HCT116 (cell line): ENCODE results near the gene UBE2F. TPM values are rescaled to one million over a fixed set of nuclear protein-coding genes. Genes with fewer than 3 reads are reported as not detected.

Experiments
- ATAC-seq: fragments of 200-7000 bp; cut with Tn5 transposase; 2 replicates; pipeline ENCODE4 v1.9.1; 2020; ENCODE audit warnings: mild to moderate bottlenecking, moderate library complexity
- BruUV-seq: library from RNA; stranded (reverse); fragments of 400-500 nt; replicated peaks from 2 replicates; lab custom pipeline; 2021; lab: Mats Ljungman, UMichigan
- CTCF ChIA-PET: fragments of 300-600 bp; sonication (Branson Sonifier 250); formaldehyde crosslinking; loops from one replicate; lab custom pipeline; 2021; ENCODE audit warnings: antibody characterized with exemption; lab: Charles Lee
- POLR2A ChIA-PET: fragments of 300-600, 350-600 bp; sonication (Branson Sonifier 250); formaldehyde crosslinking; loops from one replicate; lab custom pipeline; 2021; ENCODE audit warnings: antibody characterized with exemption; lab: Charles Lee
- RAD21 ChIA-PET, 2 experiments: fragments of 300-600 bp; sonication (Branson Sonifier 250); formaldehyde crosslinking; loops; one replicate each; lab custom pipeline; 2023; ENCODE audit warnings: low total read pairs in 2 of 2; ENCODE audit not compliant: uncharacterized antibody in 2 of 2, unreplicated experiment in 2 of 2, low non-redundant PET in 1 of 2; lab: Charles Lee
- DNase-seq: peaks from one replicate; pipeline ENCODE4 v3.0.0-alpha.2; 2010; ENCODE audit warnings: low read depth, low spot score
- H2AFZ ChIP-seq: fragments of 200-600 bp; shearing (Covaris generic), sonication (generic); 2 replicates; pipeline ENCODE4 v1.6.1; 2017; ENCODE audit warnings: low read depth, mixed run types, mixed read lengths, antibody characterized with exemption, low read length; ENCODE audit not compliant: poor library complexity, severe bottlenecking
- H3K27ac ChIP-seq: 2 replicates; pipeline ENCODE4 v1.5.1; 2012; ENCODE audit warnings: low read depth, low read length
- H3K27me3 ChIP-seq: fragments of 200-600 bp; sonication (generic); 2 replicates; pipeline ENCODE4 v1.6.1; 2016; ENCODE audit warnings: mixed run types, low read length, mixed read lengths; ENCODE audit not compliant: insufficient read depth
- H3K36me3 ChIP-seq, 2 experiments: fragments of 200-500 bp in 1 of 2; fragments of 200-600 bp in 1 of 2; sonication (Bioruptor generic) in 1 of 2; sonication (generic) in 1 of 2; 2 replicates each; pipeline versions ENCODE4 v1.5.1 to v1.6.1; 2014 to 2016; ENCODE audit warnings: low read length in 2 of 2, inconsistent platforms in 1 of 2, mixed read lengths in 1 of 2, mixed run types in 1 of 2; ENCODE audit not compliant: insufficient read depth in 2 of 2, control insufficient read depth in 1 of 2
- H3K4me1 ChIP-seq, 2 experiments: fragments of 200-600 bp in 1 of 2; sonication (generic) in 1 of 2; 2 replicates each; pipeline versions ENCODE4 v1.5.1 to v1.6.1; 2012 to 2017; ENCODE audit warnings: low read length in 2 of 2, inconsistent platforms in 1 of 2, mild to moderate bottlenecking in 1 of 2, mixed read lengths in 1 of 2, mixed run types in 1 of 2, moderate library complexity in 1 of 2; ENCODE audit not compliant: insufficient read depth in 2 of 2, control insufficient read depth in 1 of 2
- H3K4me2 ChIP-seq: fragments of 200-600 bp; sonication (generic); 2 replicates; pipeline ENCODE4 v1.6.1; 2017; ENCODE audit warnings: mixed run types, low read length, mixed read lengths
- H3K4me3 ChIP-seq, 2 experiments: fragments of 200-600 bp in 1 of 2; sonication (generic) in 1 of 2; replicated peaks in 1 of 2; 2 replicates each; pipeline ENCODE4 v1.5.1; 2011 to 2016; ENCODE audit warnings: low read length in 2 of 2, control low read depth in 1 of 2, low read depth in 1 of 2, mild to moderate bottlenecking in 1 of 2, mixed read lengths in 1 of 2, mixed run types in 1 of 2
- H3K79me2 ChIP-seq: fragments of 200-600 bp; sonication (generic); 2 replicates; pipeline ENCODE4 v1.6.1; 2017; ENCODE audit warnings: mild to moderate bottlenecking, mixed run types, low read length, moderate library complexity, mixed read lengths; ENCODE audit not compliant: insufficient read depth
- H3K9ac ChIP-seq: fragments of 200-600 bp; sonication (generic); 2 replicates; pipeline ENCODE4 v1.6.1; 2016; ENCODE audit warnings: low read length, mixed read lengths
- H3K9me2 ChIP-seq: fragments of 200-600 bp; sonication (generic), shearing (Covaris generic); 2 replicates; pipeline ENCODE4 v1.6.1; 2017; ENCODE audit warnings: mixed run types, mild to moderate bottlenecking, moderate library complexity; ENCODE audit not compliant: insufficient read depth
- H3K9me3 ChIP-seq, 2 experiments: fragments of 200-500 bp in 1 of 2; fragments of 200-600 bp in 1 of 2; sonication (Bioruptor generic) in 1 of 2; sonication (generic) in 1 of 2; 2 replicates each; pipeline ENCODE4 v1.6.1; 2014 to 2017; ENCODE audit warnings: low read length in 2 of 2, mixed read lengths in 2 of 2, inconsistent platforms in 1 of 2, low read depth in 1 of 2, mild to moderate bottlenecking in 1 of 2, mixed run types in 1 of 2, moderate library complexity in 1 of 2; ENCODE audit not compliant: control insufficient read depth in 1 of 2, insufficient read depth in 1 of 2
- H4K20me1 ChIP-seq: fragments of 200-600 bp; sonication (generic), shearing (Covaris generic); 2 replicates; pipeline ENCODE4 v1.6.1; 2017; ENCODE audit warnings: mixed run types, mild to moderate bottlenecking, moderate library complexity; ENCODE audit not compliant: insufficient read depth
- CEBPB ChIP-seq: IDR thresholded peaks from 2 replicates; pipeline ENCODE4 v1.6.1; 2012; ENCODE audit warnings: low read depth
- EGR1 ChIP-seq: IDR thresholded peaks from 2 replicates; pipeline ENCODE4 v1.6.1; 2012; ENCODE audit warnings: low read depth
- ELF1 ChIP-seq: IDR thresholded peaks from 2 replicates; pipeline ENCODE4 v1.6.1; 2012; ENCODE audit warnings: low read depth, borderline replicate concordance
- EZH2 ChIP-seq: fragments of 200-600 bp; sonication (generic); IDR thresholded peaks from 2 replicates; pipeline ENCODE4 v1.6.1; 2017; ENCODE audit warnings: antibody characterized with exemption, mixed run types
- FOSL1 ChIP-seq: IDR thresholded peaks from 2 replicates; pipeline ENCODE4 v1.6.1; 2012; ENCODE audit warnings: low read depth
- POLR2A ChIP-seq: IDR thresholded peaks from 2 replicates; pipeline ENCODE4 v1.7.0; 2011; ENCODE audit warnings: borderline replicate concordance; ENCODE audit not compliant: insufficient read depth, insufficient read length; ENCODE audit errors: extremely low read depth
- RAD21 ChIP-seq: IDR thresholded peaks from 2 replicates; pipeline ENCODE4 v1.6.1; 2012; ENCODE audit warnings: low read depth, mild to moderate bottlenecking
- REST ChIP-seq: IDR thresholded peaks from 2 replicates; pipeline ENCODE4 v1.6.1; 2012; ENCODE audit warnings: low read depth
- SP1 ChIP-seq: IDR thresholded peaks from 2 replicates; pipeline ENCODE4 v1.6.1; 2012; ENCODE audit warnings: low read depth
- SRF ChIP-seq: IDR thresholded peaks from 2 replicates; pipeline ENCODE4 v1.6.1; 2012; ENCODE audit warnings: low read depth
- ZNF274 ChIP-seq: fragments of 200-500 bp; sonication (Bioruptor generic); IDR thresholded peaks from 2 replicates; pipeline ENCODE4 v1.6.1; 2014; ENCODE audit warnings: mild to moderate bottlenecking, low read depth, low read length, inconsistent platforms
- intact Hi-C: fragments of 100-400 bp; cut with micrococcal nuclease; formaldehyde crosslinking; loops from 2 replicates; pipeline ENCODE4 v1.10.0; 2022
- total RNA-seq: library from RNA; stranded (reverse); gene quantifications from one replicate; pipeline ENCODE4 v1.2.1, GENCODE V29; 2021; ENCODE audit not compliant: unreplicated experiment
- TF ChIP-seq, protein P1 (sequence below): IDR thresholded peaks from 2 replicates; pipeline ENCODE4 v1.6.1; 2012
- TF ChIP-seq, protein P2 (sequence below), 3 experiments: fragments of 200-600 bp in 1 of 3; sonication (generic) in 1 of 3; IDR thresholded peaks in 2 of 3; conservative IDR thresholded peaks in 1 of 3; 2 replicates each; pipeline ENCODE4 v1.5.1; 2012 to 2017; ENCODE audit warnings: low read depth in 2 of 3, low read length in 2 of 3, antibody characterized with exemption in 1 of 3, borderline replicate concordance in 1 of 3, control low read depth in 1 of 3, mild to moderate bottlenecking in 1 of 3, mixed read lengths in 1 of 3, mixed run types in 1 of 3, moderate library complexity in 1 of 3; ENCODE audit not compliant: insufficient read depth in 1 of 3
- TF ChIP-seq, protein P3 (sequence below): IDR thresholded peaks from 2 replicates; pipeline ENCODE4 v1.6.1; 2012

Gene UBE2F
- total RNA-seq, 1 experiment from 2014 or later, result 32.8 TPM

DNA sequence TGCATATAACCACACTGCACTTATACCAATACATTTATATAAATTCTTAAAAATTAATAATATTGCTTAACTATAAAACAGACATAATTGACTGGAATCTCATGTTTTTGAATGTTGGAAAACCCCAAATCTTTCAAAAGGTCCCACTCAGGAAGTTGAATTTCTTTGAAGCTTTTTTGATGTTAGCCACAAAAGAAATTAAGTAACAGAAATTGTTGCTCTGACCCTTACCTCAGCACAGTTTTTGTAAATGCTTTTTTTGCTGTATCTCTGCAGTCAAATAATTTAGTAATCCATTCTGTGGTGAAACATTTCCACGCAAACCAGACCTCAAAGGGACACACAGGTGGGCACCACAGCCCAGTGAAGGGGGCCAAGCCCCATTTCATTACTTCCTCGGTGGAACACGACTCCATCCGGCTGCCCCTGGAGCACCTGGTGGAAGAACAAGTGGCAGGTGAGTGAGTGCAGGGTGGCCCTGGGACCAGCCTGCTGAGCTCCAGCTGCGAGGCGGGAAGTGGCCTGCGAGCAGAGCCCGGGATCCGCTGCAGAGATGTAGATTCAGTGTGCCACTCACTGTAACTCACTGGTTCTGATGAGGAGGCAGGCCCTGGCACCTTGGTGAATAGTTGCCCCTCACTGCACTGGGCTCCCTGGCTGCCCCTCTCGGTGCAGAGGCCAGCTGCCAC is 102.4 kb downstream of the UBE2F start:
- TF ChIP-seq EZH2 (no peak), REST (no peak), SP1 (no peak), POLR2A (no peak)
- TF ChIP-seq, protein P1, sequence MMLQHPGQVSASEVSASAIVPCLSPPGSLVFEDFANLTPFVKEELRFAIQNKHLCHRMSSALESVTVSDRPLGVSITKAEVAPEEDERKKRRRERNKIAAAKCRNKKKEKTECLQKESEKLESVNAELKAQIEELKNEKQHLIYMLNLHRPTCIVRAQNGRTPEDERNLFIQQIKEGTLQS, result no peak
- H2AFZ ChIP-seq, result no peak overlapping the region
- intact Hi-C loops, result no loop called here
- no peaks in the 10 kb centered on the region for H3K9me2 ChIP-seq
- RAD21 ChIA-PET, result no interaction called here
- H3K9ac ChIP-seq, result no peak overlapping the region
- H3K4me1 ChIP-seq, result no peaks in the 10 kb centered on the region
- CTCF ChIA-PET, result no interaction called here
- DNase-seq (no peak), ATAC-seq (no peak)
- H3K4me2 ChIP-seq, result no peak overlapping the region
- no peak overlapping the region for H3K4me3 ChIP-seq
- POLR2A ChIA-PET, result no interaction called here
- H3K9me3 ChIP-seq, result no peaks in the 10 kb centered on the region
- BruUV-seq, result no TSS peak
- peaks cover 16 to 50% of the 10 kb centered on the region in 2 experiments for H3K36me3 ChIP-seq
- no peak overlapping the region for H3K27ac ChIP-seq
- no peaks in the 10 kb centered on the region for H3K27me3 ChIP-seq
- peaks cover 19% of the 10 kb centered on the region; the same call in 1 of the 2 replicates for H3K79me2 ChIP-seq
- H4K20me1 ChIP-seq, result no peaks in the 10 kb centered on the region

- Histone ChIP-seq H3K79me2 (peaks cover 17% of the 10 kb centered on the region; the same call in 1 of the 2 replicates), H3K9me3 (no peaks in the 10 kb centered on the region), H3K36me3 (peaks cover 12 to 44% of the 10 kb centered on the region in 2 experiments), H4K20me1 (no peaks in the 10 kb centered on the region), H3K27me3 (no peaks in the 10 kb centered on the region), H3K9me2 (no peaks in the 10 kb centered on the region), H3K4me1 (no peaks in the 10 kb centered on the region), H3K9ac (no peak overlapping the region), H3K27ac (no peak overlapping the region), H2AFZ (no peak overlapping the region), H3K4me2 (no peak overlapping the region), H3K4me3 (no peak overlapping the region)
- ChIA-PET POLR2A (no interaction called here), RAD21 (no interaction called here), CTCF (no interaction called here)
- ATAC-seq (no peak), DNase-seq (no peak)
- no TSS peak for BruUV-seq
- no peak for TF ChIP-seq FOSL1
- TF ChIP-seq, protein P1, result no peak
- TF ChIP-seq CEBPB, result no peak
- TF ChIP-seq, protein P2, sequence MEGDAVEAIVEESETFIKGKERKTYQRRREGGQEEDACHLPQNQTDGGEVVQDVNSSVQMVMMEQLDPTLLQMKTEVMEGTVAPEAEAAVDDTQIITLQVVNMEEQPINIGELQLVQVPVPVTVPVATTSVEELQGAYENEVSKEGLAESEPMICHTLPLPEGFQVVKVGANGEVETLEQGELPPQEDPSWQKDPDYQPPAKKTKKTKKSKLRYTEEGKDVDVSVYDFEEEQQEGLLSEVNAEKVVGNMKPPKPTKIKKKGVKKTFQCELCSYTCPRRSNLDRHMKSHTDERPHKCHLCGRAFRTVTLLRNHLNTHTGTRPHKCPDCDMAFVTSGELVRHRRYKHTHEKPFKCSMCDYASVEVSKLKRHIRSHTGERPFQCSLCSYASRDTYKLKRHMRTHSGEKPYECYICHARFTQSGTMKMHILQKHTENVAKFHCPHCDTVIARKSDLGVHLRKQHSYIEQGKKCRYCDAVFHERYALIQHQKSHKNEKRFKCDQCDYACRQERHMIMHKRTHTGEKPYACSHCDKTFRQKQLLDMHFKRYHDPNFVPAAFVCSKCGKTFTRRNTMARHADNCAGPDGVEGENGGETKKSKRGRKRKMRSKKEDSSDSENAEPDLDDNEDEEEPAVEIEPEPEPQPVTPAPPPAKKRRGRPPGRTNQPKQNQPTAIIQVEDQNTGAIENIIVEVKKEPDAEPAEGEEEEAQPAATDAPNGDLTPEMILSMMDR (IDR thresholded peaks at IDR 0.05 in 2 of 3, conservative IDR thresholded peaks at IDR 0.05 in 1 of 3; ENCODE audit: borderline replicate concordance in 1 of 3, insufficient read depth in 1 of 3, low read depth in 2 of 3, low read length in 2 of 3), result no peak
- no peak for TF ChIP-seq EGR1
- TF ChIP-seq, protein P3, sequence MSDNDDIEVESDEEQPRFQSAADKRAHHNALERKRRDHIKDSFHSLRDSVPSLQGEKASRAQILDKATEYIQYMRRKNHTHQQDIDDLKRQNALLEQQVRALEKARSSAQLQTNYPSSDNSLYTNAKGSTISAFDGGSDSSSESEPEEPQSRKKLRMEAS, result no peak
- no peak for TF ChIP-seq ZNF274
- no peak for TF ChIP-seq SRF
- TF ChIP-seq ELF1, result no peak
- TF ChIP-seq POLR2A, result no peak
- no peak for TF ChIP-seq RAD21
- no peak for TF ChIP-seq SP1
- intact Hi-C loops, result no loop called here
These were observed 103.1 kb downstream of the UBE2F start for GRCh38 chr2:238069877-238070276.
